SK-N-SH treated with all-trans-retinoic acid at 6 μM for 48 hours (cell line): ENCODE results near the gene KHDRBS2.

Experiments
- ATAC-seq: fragments of 200-7000 bp; cut with Tn5 transposase; 3 replicates; pipeline ENCODE4 v1.9.1; 2020; ENCODE audit warnings: mild to moderate bottlenecking, moderate library complexity
- ARNTL ChIP-seq: fragments of 450-650 bp; formaldehyde crosslinking; IDR thresholded peaks from 2 replicates; pipeline ENCODE4 v1.5.0; 2020; ENCODE audit warnings: low read depth, mild to moderate bottlenecking, moderate library complexity, borderline replicate concordance
- BACH2 ChIP-seq: fragments of 250-450 bp; sonication (Bioruptor Pico); IDR thresholded peaks from 2 replicates; pipeline ENCODE4 v1.9.0; 2021; ENCODE audit warnings: mild to moderate bottlenecking, borderline replicate concordance
- CSDC2 ChIP-seq: fragments of 250-450 bp; sonication (Bioruptor Pico); IDR thresholded peaks from 2 replicates; pipeline ENCODE4 v1.5.0; 2020; ENCODE audit warnings: mild to moderate bottlenecking, moderate library complexity
- CSRNP3 ChIP-seq: fragments of 250-450 bp; sonication (Bioruptor Pico); IDR thresholded peaks from 2 replicates; pipeline ENCODE4 v1.5.1; 2021; ENCODE audit warnings: mild to moderate bottlenecking, moderate library complexity
- ESRRG ChIP-seq: fragments of 250-450 bp; sonication (Bioruptor Pico); IDR thresholded peaks from 2 replicates; pipeline ENCODE4 v1.6.1; 2021; ENCODE audit warnings: mild to moderate bottlenecking
- GLIS3 ChIP-seq: fragments of 250-450 bp; sonication (Bioruptor Pico); IDR thresholded peaks from 2 replicates; pipeline ENCODE4 v1.5.0; 2020; ENCODE audit warnings: mild to moderate bottlenecking, moderate library complexity
- ISL1 ChIP-seq: fragments of 250-450 bp; sonication (Bioruptor Pico); IDR thresholded peaks from 2 replicates; pipeline ENCODE4 v2.1.2; 2022; ENCODE audit warnings: mild to moderate bottlenecking, moderate library complexity
- POU6F1 ChIP-seq: fragments of 250-450 bp; sonication (Bioruptor Pico); IDR thresholded peaks from 2 replicates; pipeline ENCODE4 v1.8.0; 2021; ENCODE audit warnings: low read depth, mild to moderate bottlenecking, moderate library complexity, borderline replicate concordance
- RARB ChIP-seq: fragments of 250-450 bp; sonication (Bioruptor Pico); IDR thresholded peaks from 2 replicates; pipeline ENCODE4 v1.8.0; 2021; ENCODE audit warnings: mild to moderate bottlenecking, moderate library complexity
- SNAI2 ChIP-seq: fragments of 250-450 bp; sonication (Bioruptor Pico); IDR thresholded peaks from 2 replicates; pipeline ENCODE4 v1.5.0; 2020; ENCODE audit warnings: mild to moderate bottlenecking, moderate library complexity
- TOX ChIP-seq: fragments of 250-450 bp; sonication (Bioruptor Pico); IDR thresholded peaks from 2 replicates; pipeline ENCODE4 v1.8.0; 2021; ENCODE audit warnings: mild to moderate bottlenecking, moderate library complexity, borderline replicate concordance
- ZC3H10 ChIP-seq: fragments of 250-450 bp; sonication (Bioruptor Pico); IDR thresholded peaks from 2 replicates; pipeline ENCODE4 v1.5.1; 2021; ENCODE audit warnings: mild to moderate bottlenecking, moderate library complexity
- ZFP3 ChIP-seq: fragments of 250-450 bp; sonication (Bioruptor Pico); IDR thresholded peaks from 2 replicates; pipeline ENCODE4 v1.5.0; 2020; ENCODE audit warnings: mild to moderate bottlenecking, moderate library complexity
- ZFP30 ChIP-seq: fragments of 450-650 bp; formaldehyde crosslinking; IDR thresholded peaks from 2 replicates; pipeline ENCODE4 v1.5.0; 2022; ENCODE audit warnings: mild to moderate bottlenecking, moderate library complexity
- ZNF565 ChIP-seq: fragments of 450-650 bp; formaldehyde crosslinking; conservative IDR thresholded peaks from 2 replicates; pipeline ENCODE4 v1.5.0; 2020; ENCODE audit warnings: low read depth, mild to moderate bottlenecking, moderate library complexity
- ZNF70 ChIP-seq: fragments of 450-650 bp; formaldehyde crosslinking; IDR thresholded peaks from 2 replicates; pipeline ENCODE4 v1.5.0; 2020; ENCODE audit warnings: mild to moderate bottlenecking, moderate library complexity
- ZNF8 ChIP-seq: fragments of 450-650 bp; formaldehyde crosslinking; IDR thresholded peaks from 2 replicates; pipeline ENCODE4 v1.5.0; 2020; ENCODE audit warnings: mild to moderate bottlenecking, moderate library complexity
- TF ChIP-seq, protein P1 (sequence below): fragments of 250-450 bp; sonication (Bioruptor Pico); IDR thresholded peaks from 2 replicates; pipeline ENCODE4 v1.5.0; 2020; ENCODE audit warnings: mild to moderate bottlenecking, moderate library complexity
- TF ChIP-seq, protein P2 (sequence below): fragments of 250-450 bp; sonication (Bioruptor Pico); IDR thresholded peaks from 2 replicates; pipeline ENCODE4 v1.5.1; 2020; ENCODE audit warnings: low read depth, mild to moderate bottlenecking, moderate library complexity

The KHDRBS2 gene

DNA sequence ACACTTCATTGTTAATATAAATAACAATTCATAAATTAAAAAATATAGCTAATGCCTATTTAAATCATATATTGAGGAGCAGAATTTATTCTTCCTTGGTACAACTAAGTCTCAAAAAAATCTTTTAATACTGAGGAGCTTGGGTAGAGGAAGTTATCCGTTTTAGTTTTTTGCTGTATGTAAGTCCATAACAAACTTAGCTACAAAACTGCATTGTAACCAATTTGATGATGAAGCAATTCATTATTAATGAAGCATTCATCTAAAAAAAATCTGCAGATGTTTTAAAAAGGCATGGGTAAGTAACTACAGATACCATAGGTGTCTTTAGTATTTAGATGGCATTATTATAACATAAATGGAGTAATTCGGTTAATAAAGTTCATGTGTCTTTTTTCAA is 1.3 kb downstream of the KHDRBS2 start:
- TF ChIP-seq BACH2 (no peak), ZC3H10 (CRISPR knock-in tag) (no peak), CSRNP3 (no peak), POU6F1 (CRISPR knock-in tag) (no peak), ESRRG (CRISPR knock-in tag) (no peak), TOX (CRISPR knock-in tag) (no peak), ZNF8 (no peak), ZFP30 (CRISPR knock-in tag) (no peak), CSDC2 (no peak), ARNTL (no peak), ZNF565 (no peak), RARB (CRISPR knock-in tag) (no peak), ZFP3 (CRISPR knock-in tag) (no peak), GLIS3 (no peak), ISL1 (no peak)
- TF ChIP-seq, protein P1, sequence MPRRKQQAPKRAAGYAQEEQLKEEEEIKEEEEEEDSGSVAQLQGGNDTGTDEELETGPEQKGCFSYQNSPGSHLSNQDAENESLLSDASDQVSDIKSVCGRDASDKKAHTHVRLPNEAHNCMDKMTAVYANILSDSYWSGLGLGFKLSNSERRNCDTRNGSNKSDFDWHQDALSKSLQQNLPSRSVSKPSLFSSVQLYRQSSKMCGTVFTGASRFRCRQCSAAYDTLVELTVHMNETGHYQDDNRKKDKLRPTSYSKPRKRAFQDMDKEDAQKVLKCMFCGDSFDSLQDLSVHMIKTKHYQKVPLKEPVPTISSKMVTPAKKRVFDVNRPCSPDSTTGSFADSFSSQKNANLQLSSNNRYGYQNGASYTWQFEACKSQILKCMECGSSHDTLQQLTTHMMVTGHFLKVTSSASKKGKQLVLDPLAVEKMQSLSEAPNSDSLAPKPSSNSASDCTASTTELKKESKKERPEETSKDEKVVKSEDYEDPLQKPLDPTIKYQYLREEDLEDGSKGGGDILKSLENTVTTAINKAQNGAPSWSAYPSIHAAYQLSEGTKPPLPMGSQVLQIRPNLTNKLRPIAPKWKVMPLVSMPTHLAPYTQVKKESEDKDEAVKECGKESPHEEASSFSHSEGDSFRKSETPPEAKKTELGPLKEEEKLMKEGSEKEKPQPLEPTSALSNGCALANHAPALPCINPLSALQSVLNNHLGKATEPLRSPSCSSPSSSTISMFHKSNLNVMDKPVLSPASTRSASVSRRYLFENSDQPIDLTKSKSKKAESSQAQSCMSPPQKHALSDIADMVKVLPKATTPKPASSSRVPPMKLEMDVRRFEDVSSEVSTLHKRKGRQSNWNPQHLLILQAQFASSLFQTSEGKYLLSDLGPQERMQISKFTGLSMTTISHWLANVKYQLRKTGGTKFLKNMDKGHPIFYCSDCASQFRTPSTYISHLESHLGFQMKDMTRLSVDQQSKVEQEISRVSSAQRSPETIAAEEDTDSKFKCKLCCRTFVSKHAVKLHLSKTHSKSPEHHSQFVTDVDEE: no peak
- TF ChIP-seq, protein P2, sequence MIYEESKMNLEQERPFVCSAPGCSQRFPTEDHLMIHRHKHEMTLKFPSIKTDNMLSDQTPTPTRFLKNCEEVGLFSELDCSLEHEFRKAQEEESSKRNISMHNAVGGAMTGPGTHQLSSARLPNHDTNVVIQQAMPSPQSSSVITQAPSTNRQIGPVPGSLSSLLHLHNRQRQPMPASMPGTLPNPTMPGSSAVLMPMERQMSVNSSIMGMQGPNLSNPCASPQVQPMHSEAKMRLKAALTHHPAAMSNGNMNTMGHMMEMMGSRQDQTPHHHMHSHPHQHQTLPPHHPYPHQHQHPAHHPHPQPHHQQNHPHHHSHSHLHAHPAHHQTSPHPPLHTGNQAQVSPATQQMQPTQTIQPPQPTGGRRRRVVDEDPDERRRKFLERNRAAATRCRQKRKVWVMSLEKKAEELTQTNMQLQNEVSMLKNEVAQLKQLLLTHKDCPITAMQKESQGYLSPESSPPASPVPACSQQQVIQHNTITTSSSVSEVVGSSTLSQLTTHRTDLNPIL (CRISPR knock-in tag): no peak
- no peak for ATAC-seq

- no peak for TF ChIP-seq ZNF70 (CRISPR knock-in tag)
- TF ChIP-seq GLIS3: no peak
- TF ChIP-seq TOX (CRISPR knock-in tag): no peak
- TF ChIP-seq ZFP3 (CRISPR knock-in tag): no peak
- TF ChIP-seq SNAI2 (CRISPR knock-in tag): no peak
- no peak for ATAC-seq
Observed at GRCh38 chr6:62283796-62284411, 2.1 kb downstream of the KHDRBS2 start.

- ATAC-seq: no peak
- TF ChIP-seq, protein P1: no peak
- TF ChIP-seq ARNTL: no peak
- TF ChIP-seq ZC3H10 (CRISPR knock-in tag): no peak
- TF ChIP-seq, protein P2 (CRISPR knock-in tag): no peak
Observed at GRCh38 chr6:62283365-62283764, 2.7 kb downstream of the KHDRBS2 start.
